Psoas muscle (tissue), 8 donors: ENCODE measurements around the gene FALEC. TPM values are rescaled to one million over a fixed set of nuclear protein-coding genes. Genes with fewer than 3 reads are reported as not detected.
"Not testable (repeated sequence)": the region's sequence is repeated elsewhere in the genome, so short reads cannot be mapped to it uniquely, and the experiment has no call there.

ENCODE experiments used
- ATAC-seq, 4 donors: fragments of 200-7000 bp; cut with Tn5 transposase; one replicate each; pipeline ENCODE4 v1.9.1; 2020; ENCODE audit warnings: moderate library complexity in 3 of 4, mild to moderate bottlenecking in 2 of 4
- DNase-seq, 2 donors: peaks; one replicate each; pipeline ENCODE4 v3.0.0-alpha.2; 2020
- H3K27ac ChIP-seq: fragments of 200-600 bp; one replicate; pipeline ENCODE4 v1.8.0; 2022
- H3K27me3 ChIP-seq, 3 donors: fragments of 200-600 bp in 1 of 3; one replicate each; pipeline versions ENCODE4 v1.6.1 to v1.8.0; 2013 to 2022; ENCODE audit warnings: low read length in 2 of 3, mild to moderate bottlenecking in 2 of 3, moderate library complexity in 1 of 3; ENCODE audit not compliant: insufficient read depth in 3 of 3
- H3K36me3 ChIP-seq, 2 donors: fragments of 200-600 bp in 1 of 2; one replicate each; pipeline versions ENCODE4 v1.6.1 to v1.8.0; 2013 to 2022; ENCODE audit warnings: low read depth in 1 of 2, mild to moderate bottlenecking in 1 of 2, moderate library complexity in 1 of 2; ENCODE audit not compliant: insufficient read depth in 1 of 2
- H3K4me1 ChIP-seq: fragments of 200-600 bp; one replicate; pipeline ENCODE4 v1.8.0; 2022
- H3K4me3 ChIP-seq: fragments of 200-600 bp; one replicate; pipeline ENCODE4 v1.8.0; 2022; ENCODE audit warnings: mild to moderate bottlenecking
- H3K9me3 ChIP-seq: fragments of 200-600 bp; one replicate; pipeline ENCODE4 v1.8.0; 2022
- WGBS, 3 donors: extraction: QIAGEN DNeasy Blood & Tissue Kit; methylation state at CpG; one replicate each; pipeline versions ENCODE4 v1.1.6 to v1.1.7; 2013; 5-methylcytosine and 5-hydroxymethylcytosine counted together
- intact Hi-C, 2 donors: fragments of 100-400 bp; cut with DNase I; formaldehyde crosslinking; loops; one replicate each; pipeline versions ENCODE4 v1.11.0 to v1.14.2; 2022
- polyA plus RNA-seq, 3 donors: library from polyadenylated mRNA; stranded (reverse); fragments of 200-250 nt; gene quantifications; one replicate each; pipeline ENCODE4 v1.2.3, GENCODE V29; 2013
- total RNA-seq, 4 donors: library from RNA; stranded (reverse); fragmentation: NEBNext Ultra II Directional in 2 of 4; extraction: Animal tissue kit (Norgen Biotek cat#: 25700) in 2 of 4; gene quantifications; one replicate each; pipeline versions ENCODE4 v1.2.1 to v1.2.4, GENCODE V29; 2021 to 2023
- TF ChIP-seq, protein P1 (sequence below): fragments of 200-600 bp; IDR thresholded peaks from one replicate; pipeline ENCODE4 v1.8.0; 2022; ENCODE audit warnings: antibody characterized with exemption
- donor health status: healthy with polysubstance abuse.
- donor health status: DM: no; HTN: no; CAD: no; lungs with moderate emphysema.
- donor health status: Bipolar disorder and iron deficiency.
- donor health status: healthy.
- donor health status: DM: yes; HTN: yes; CAD: no.
- donor health status: DM: no; HTN: no; CAD: no.
- donor health status: DM: no; HTN: no; CAD: no.
- donor health status: DM: yes; HTN: yes; CAD: no.

The FALEC gene
- total and polyA plus RNA-seq, 7 donors = 0.38 to 1.2 (median 0.39) TPM; not detected in 4

DNA sequence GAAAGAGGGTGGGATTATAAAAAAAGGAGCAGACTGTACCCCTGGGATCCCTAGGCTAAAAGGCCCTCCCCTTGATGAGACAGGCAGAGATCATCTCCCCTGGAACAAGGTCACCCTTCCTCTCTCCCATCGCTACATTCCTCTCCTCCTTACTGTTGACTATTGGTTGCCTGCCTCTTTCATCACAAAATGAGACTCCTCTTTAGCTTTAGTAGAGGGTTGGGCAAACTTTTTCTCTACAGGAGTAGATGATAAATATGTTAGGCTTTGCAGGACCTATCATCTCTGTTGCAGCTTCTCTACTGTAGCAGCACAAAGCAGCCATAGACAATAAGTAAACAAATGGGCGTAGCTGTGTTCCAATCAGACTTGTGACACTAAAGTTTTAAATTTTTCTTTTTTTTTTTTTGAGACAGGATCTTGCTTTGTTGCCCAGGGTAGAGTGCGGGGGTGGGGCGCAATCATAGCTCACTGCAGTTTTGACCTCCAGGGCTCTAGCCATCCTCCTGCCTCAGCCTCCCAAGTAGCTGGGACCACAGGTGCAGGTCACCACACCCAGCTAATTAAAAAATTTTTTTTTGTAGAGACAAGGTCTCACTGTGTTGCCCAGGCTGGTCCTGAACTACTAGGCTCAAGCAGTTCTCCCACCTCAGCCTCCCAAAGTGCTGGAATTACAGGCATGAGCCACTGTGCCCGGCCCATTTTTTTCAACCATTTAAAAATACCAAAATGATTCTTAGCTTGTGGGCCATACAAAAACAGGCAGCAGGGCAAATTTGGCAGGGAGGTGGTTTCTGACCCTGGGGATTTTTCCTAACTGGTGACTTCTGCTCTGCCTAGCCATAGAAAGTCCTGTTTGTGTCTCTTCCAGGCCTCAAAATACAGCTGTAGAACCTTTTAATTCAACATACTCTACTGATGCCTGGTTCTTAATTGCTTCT lies 48.8 kb downstream of the FALEC start:
- intact Hi-C loops = loop anchor here in 1 of 2 donors (10.0 kb wide), 1 partner anchor 130 kb away; the partner anchor contains the start of gene GOLPH3L
- 65 to 72% (median 66%) methylated on average over 5 of the region's 5 CpGs for WGBS, 3 donors
- TF ChIP-seq, protein P1, sequence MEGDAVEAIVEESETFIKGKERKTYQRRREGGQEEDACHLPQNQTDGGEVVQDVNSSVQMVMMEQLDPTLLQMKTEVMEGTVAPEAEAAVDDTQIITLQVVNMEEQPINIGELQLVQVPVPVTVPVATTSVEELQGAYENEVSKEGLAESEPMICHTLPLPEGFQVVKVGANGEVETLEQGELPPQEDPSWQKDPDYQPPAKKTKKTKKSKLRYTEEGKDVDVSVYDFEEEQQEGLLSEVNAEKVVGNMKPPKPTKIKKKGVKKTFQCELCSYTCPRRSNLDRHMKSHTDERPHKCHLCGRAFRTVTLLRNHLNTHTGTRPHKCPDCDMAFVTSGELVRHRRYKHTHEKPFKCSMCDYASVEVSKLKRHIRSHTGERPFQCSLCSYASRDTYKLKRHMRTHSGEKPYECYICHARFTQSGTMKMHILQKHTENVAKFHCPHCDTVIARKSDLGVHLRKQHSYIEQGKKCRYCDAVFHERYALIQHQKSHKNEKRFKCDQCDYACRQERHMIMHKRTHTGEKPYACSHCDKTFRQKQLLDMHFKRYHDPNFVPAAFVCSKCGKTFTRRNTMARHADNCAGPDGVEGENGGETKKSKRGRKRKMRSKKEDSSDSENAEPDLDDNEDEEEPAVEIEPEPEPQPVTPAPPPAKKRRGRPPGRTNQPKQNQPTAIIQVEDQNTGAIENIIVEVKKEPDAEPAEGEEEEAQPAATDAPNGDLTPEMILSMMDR = no peak
- H3K36me3 ChIP-seq = no peaks in the 10 kb centered on the region
- H3K4me3 ChIP-seq = peak overlapping the region; percentile 71
- ATAC-seq = no peak
- H3K27me3 ChIP-seq = no peaks in the 10 kb centered on the region
- peaks cover 86% of the 10 kb centered on the region for H3K4me1 ChIP-seq
- no peak for DNase-seq
- H3K9me3 ChIP-seq = no peaks in the 10 kb centered on the region
- H3K27ac ChIP-seq = peak overlapping the region; percentile 100

DNA sequence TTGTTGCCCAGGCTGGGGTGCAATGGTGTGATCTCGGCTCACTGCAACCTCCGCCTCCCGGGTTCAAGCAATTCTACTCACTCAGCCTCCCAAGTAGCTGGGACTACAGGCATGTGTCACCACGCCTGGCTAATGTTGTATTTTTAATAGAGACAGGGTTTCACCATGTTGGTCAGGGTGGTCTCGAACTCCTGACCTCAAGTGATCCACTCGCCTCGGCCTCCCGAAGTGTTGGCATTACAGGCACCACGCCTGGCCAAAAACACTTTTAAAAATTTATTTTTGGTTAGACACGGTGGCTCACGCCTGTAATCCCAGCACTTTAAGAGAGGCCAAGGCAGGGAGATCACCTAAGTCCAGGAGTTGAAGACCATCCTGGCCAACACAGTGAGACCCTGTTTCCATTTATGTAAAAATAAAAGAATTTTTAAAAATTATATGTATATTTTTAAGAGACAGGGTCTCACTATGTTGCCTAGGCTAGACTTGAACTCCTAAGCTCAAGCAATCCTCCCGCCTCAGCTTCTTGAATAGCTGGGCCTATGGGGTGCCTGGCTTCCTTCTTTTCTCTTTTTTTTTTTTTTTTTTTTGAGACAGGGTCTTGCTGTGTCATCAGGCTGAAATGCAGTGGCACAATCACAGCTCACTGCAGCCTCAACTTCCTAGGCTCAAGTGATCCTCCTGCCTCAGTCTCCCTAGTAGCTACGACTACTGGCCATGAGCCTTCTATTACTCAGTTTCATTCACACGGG lies 49.9 kb downstream of the FALEC start:
- H3K4me3 ChIP-seq, H3K9me3 ChIP-seq, DNase-seq, H3K36me3 ChIP-seq, ATAC-seq, H3K27me3 ChIP-seq: not testable (repeated sequence)
- 50 to 69% (median 54%) methylated on average over 14 of the region's 14 CpGs for WGBS, 3 donors
- intact Hi-C loops = loop anchor here in 1 of 2 donors (5.0 to 10.0 kb wide), 2 partner anchors 129 to 407 kb away; partner anchors contain the start of genes CERS2 and GOLPH3L
- peaks cover 85% of the 10 kb centered on the region for H3K4me1 ChIP-seq
- peak overlapping the region; percentile 100 for H3K27ac ChIP-seq

DNA sequence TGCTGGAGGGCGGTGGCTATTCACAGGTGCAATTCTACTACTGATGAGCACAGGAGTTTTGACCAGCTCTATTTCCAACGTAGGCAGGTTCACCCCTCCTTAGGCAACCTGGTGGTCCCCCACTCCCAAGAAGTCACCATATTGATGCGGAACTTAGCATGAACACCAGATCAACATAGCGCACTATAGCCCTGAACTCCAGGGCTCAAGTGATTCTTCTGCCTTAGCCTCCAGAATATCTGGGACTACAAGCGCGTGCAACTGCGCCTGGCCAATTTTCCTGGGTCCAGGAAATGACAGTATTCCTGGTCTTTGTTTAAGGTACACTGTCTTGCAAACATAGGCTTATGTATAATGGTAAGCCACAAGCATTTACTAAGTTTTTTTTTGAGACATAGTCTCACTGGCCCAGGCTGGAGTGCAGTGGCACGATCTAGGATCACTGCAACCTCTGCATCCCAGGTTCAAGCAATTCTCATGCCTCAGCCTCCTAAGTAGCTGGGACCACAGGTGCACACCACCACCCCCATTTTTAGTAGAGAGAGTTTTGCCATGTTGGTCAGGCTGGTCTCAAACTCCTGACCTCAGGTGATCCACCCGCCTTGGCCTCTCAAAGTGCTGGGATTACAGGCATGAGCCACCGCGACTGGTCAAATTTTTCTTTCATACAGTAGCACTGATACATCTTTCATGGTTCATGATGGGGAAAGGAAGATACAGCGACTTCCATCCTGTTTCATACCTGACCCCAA lies 51.2 kb downstream of the FALEC start:
- intact Hi-C loops = loop anchor here in 1 of 2 donors (5.0 to 10.0 kb wide), 2 partner anchors 128 to 406 kb away; partner anchors contain the start of genes CERS2 and GOLPH3L
- Histone ChIP-seq H3K9me3 (no peaks in the 10 kb centered on the region), H3K36me3 (peaks cover 0 to 8% of the 10 kb centered on the region in 2 donors), H3K27ac (peak overlapping the region; percentile 100), H3K4me1 (peaks cover 80% of the 10 kb centered on the region), H3K27me3 (no peaks in the 10 kb centered on the region), H3K4me3 (peak overlapping the region; percentile 45)
- WGBS, 3 donors = 62 to 70% (median 66%) methylated on average over 12 of the region's 12 CpGs
- TF ChIP-seq, protein P1 = no peak
- ATAC-seq (no peak), DNase-seq (no peak)

DNA sequence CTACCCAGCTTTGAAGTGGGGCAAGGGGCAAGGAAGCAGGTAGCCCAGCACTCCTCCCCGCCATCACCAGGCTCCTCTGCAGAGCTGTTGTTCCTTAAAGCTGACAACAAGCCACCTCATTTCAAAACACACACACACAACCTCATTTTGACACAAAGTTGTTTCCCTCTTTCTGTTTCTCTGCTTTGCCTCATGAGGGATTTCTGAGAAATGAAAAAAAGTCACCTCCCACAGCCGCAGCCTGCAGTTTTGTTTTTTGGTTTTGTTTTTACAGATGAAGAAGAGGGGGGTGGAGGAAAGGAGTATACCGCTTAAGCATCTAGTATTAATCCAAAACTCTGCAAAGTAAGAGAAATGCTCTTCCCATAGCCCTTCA lies 51.8 kb downstream of the FALEC start:
- intact Hi-C loops = loop anchor here in 1 of 2 donors (5.0 to 10.0 kb wide), 2 partner anchors 127 to 405 kb away; partner anchors contain the start of genes CERS2 and GOLPH3L
- Histone ChIP-seq H3K4me3 (peak overlapping the region; percentile 45), H3K36me3 (peaks cover 0 to 12% of the 10 kb centered on the region in 2 donors), H3K4me1 (peaks cover 80% of the 10 kb centered on the region), H3K27ac (peak overlapping the region; percentile 100), H3K9me3 (no peaks in the 10 kb centered on the region), H3K27me3 (no peaks in the 10 kb centered on the region)
- ATAC-seq = no peak
- DNase-seq = peak in 1 of 2 donors; percentile 58
- WGBS, 3 donors = 11 to 21% (median 11%) methylated on average over 3 of the region's 3 CpGs
- TF ChIP-seq, protein P1 = no peak
